Activated naive CD4-positive, alpha-beta T cell treated with anti-CD3 and anti-CD28 coated beads, Interleukin-2, amount 50 U/mL, for 72 hours (primary cell): Measurements from ENCODE around the gene FAM169A. TPM values are rescaled to one million over a fixed set of nuclear protein-coding genes. Genes with fewer than 3 reads are reported as not detected.
"Not testable (repeated sequence)": the region's sequence is repeated elsewhere in the genome, so short reads cannot be mapped to it uniquely, and the experiment has no call there.

Experiments
- ATAC-seq, 2 donors: fragments of 150-1000 bp; cut with Tn5 transposase; 2 replicates each; pipeline ENCODE4 v1.10.0; 2021; ENCODE audit warnings: mild to moderate bottlenecking in 2 of 2, moderate library complexity in 2 of 2
- DNase-seq, 2 donors: peaks; one replicate each; pipeline ENCODE4 v3.0.0; 2021 to 2022; ENCODE audit warnings: low spot score in 2 of 2
- H3K27ac Mint-ChIP-seq, 2 donors: one replicate each; pipeline ENCODE4 v1.8.0; 2022; ENCODE audit warnings: mild to moderate bottlenecking in 2 of 2, mixed read lengths in 2 of 2
- H3K36me3 Mint-ChIP-seq, 2 donors: one replicate each; pipeline ENCODE4 v1.8.0; 2022; ENCODE audit warnings: mixed read lengths in 2 of 2
- H3K9me3 Mint-ChIP-seq, 2 donors: one replicate each; pipeline ENCODE4 v1.8.0; 2022; ENCODE audit warnings: mixed read lengths in 2 of 2
- total RNA-seq, 2 donors: library from RNA; stranded (reverse); gene quantifications; one replicate each; pipeline ENCODE4 v1.2.3, GENCODE V29; 2022

The FAM169A gene
- total RNA-seq, 2 donors from 2014 or later = 6.1 to 7.8 TPM

GRCh38 chr5:74877624-74878304 lies 11.6 kb upstream of the FAM169A start:
- Mint-ChIP-seq H3K27ac (no peak overlapping the region), H3K9me3 (no peaks in the 10 kb centered on the region), H3K36me3 (no peaks in the 10 kb centered on the region)
- ATAC-seq (no peak), DNase-seq (no peak)

GRCh38 chr5:74875994-74876791 lies 10.0 kb upstream of the FAM169A start:
- DNase-seq = no peak
- Mint-ChIP-seq H3K9me3 (no peaks in the 10 kb centered on the region), H3K27ac (no peak overlapping the region), H3K36me3 (no peaks in the 10 kb centered on the region)
- ATAC-seq = no peak

DNA sequence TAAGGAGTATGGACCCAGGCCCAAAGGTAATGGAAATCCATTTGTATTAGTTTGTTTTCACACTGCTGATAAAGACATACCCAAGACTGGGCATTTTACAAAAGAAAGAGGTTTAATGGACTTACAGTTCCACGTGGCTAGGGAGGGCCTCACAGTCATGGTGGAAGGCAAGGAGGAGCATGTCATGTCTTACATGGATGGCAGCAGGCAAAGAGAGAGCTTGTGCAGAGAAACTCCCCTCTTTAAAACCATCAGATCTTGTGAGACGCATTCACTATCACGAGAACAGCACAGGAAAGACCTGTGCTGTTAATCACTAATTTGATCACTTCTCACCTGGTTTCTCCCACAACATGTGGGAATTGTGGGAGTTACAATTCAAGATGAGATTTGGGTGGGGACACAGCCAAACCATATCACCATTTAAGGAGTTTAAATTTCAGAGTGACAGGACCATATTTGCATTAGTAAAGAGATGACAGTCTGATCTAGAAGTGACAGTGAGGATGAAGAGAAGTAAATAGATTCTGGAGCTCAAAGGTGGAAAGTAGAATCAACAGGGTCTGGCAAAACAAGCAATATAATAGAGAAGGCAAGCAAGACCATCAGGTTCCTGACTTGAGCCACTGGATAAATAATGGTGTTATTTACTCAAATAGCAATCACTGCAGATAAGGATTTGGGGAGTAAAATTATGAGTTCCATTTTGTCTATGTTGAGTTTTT lies 7.5 kb upstream of the FAM169A start:
- Mint-ChIP-seq H3K36me3 (no peaks in the 10 kb centered on the region), H3K27ac (no peak overlapping the region), H3K9me3 (no peaks in the 10 kb centered on the region)
- ATAC-seq = no peak
- DNase-seq = no peak

GRCh38 chr5:74870299-74871067 lies 4.3 kb upstream of the FAM169A start:
- Mint-ChIP-seq H3K36me3 (peaks cover 2 to 7% of the 10 kb centered on the region in 2 donors), H3K9me3 (no peaks in the 10 kb centered on the region), H3K27ac (no peak overlapping the region)
- no peak for ATAC-seq
- no peak for DNase-seq

DNA sequence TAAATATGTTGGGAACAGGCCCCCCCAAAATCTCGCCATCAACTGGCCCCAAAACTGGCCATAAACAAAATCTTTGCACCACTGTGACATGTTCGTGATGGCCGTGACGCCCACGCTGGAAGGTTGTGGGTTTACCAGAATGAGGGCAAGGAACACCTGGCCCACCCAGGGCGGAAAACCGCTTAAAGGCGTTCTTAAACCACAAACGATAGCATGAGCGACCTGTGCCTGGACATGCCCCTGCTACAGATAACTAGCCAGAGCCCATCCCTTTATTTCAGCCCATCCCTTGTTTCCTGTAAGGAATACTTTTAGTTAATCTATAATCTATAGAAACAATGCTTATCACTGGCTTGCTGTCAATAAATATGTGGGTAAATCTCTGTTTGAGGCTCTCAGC lies 3.2 kb upstream of the FAM169A start:
- not testable (repeated sequence) for H3K27ac Mint-ChIP-seq, ATAC-seq, DNase-seq, H3K9me3 Mint-ChIP-seq
- peaks cover 12 to 16% of the 10 kb centered on the region in 2 donors for H3K36me3 Mint-ChIP-seq

GRCh38 chr5:74866596-74867162 lies 492 bp upstream of the FAM169A start:
- Mint-ChIP-seq H3K36me3 (peaks cover 13 to 16% of the 10 kb centered on the region in 2 donors), H3K27ac (peak overlapping the region; percentile 92), H3K9me3 (no peaks in the 10 kb centered on the region)
- peak; percentile 3 to 15 for ATAC-seq
- no peak for DNase-seq

- no peaks in the 10 kb centered on the region for H3K9me3 Mint-ChIP-seq
- DNase-seq (no peak), ATAC-seq (peak; percentile 1 to 24)
- H3K36me3 Mint-ChIP-seq = peaks cover 13 to 16% of the 10 kb centered on the region in 2 donors
- H3K27ac Mint-ChIP-seq = peak overlapping the region; percentile 90 to 97
These were observed 857 bp downstream of the FAM169A start for GRCh38 chr5:74865256-74865803.

DNA sequence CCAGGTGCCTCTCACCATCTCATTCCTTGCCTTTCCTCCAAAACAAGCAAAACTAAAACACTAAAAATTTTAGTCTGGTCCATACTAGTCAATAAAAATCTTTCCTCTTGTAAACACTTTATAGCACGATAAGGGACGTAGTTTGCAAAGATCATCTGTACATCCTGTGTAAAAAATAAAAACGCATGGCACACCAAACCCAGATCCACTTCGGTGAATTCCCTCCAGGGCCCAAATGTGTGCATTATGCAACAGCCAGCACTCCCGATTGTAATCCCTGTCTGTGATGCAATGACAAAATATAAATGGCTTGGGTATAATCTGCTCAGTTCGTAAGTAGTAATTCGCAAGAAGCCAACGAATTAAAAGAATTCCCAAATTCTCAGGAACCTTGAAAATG lies 1.4 kb downstream of the FAM169A start:
- H3K9me3 Mint-ChIP-seq = no peaks in the 10 kb centered on the region
- DNase-seq (no peak), ATAC-seq (no peak)
- H3K36me3 Mint-ChIP-seq = peaks cover 13 to 16% of the 10 kb centered on the region in 2 donors
- H3K27ac Mint-ChIP-seq = peak overlapping the region; percentile 90 to 97

GRCh38 chr5:74863726-74864125 lies 2.5 kb downstream of the FAM169A start:
- Mint-ChIP-seq H3K27ac (no peak overlapping the region), H3K36me3 (peaks cover 13 to 16% of the 10 kb centered on the region in 2 donors), H3K9me3 (no peaks in the 10 kb centered on the region)
- DNase-seq = no peak
- ATAC-seq = no peak

DNA sequence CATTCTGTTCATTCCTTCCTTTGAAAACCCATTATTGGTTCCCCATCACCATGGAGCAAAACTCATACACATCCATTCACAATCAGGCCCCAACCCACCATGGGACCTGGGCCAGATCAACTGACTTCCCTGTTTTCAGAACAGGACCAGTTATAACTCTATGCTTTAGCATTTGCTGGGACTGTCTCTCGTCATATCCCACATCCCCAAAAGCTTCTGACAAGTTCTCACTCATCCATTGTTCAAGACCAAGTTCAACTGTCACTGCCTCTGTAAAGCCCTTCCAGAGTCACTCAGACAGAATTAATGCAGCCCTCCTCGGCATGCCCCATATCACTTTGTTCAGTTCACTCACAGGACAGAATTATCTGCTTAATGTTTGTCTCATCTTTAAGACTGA lies 4.0 kb downstream of the FAM169A start:
- DNase-seq (no peak), ATAC-seq (no peak)
- Mint-ChIP-seq H3K36me3 (peaks cover 13 to 16% of the 10 kb centered on the region in 2 donors), H3K27ac (no peak overlapping the region), H3K9me3 (no peaks in the 10 kb centered on the region)

DNA sequence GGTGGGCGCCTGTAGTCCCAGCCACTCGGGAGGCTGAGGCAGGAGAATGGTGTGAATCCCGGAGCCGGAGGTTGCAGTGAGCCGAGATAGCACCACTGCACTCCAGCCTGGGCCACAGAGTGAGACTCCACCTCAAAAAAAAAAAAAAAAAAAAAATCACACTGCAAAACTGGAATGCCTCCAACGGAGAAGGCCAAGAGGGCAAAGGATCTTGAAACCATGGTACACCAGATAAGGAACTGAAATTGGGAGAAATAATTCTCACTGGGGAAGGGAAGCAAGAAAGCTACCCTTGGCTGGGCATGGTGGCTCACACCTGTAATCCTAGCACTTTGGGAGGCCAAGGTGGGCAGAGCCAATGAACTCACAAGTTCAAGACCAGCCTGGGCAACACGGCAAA lies 9.2 kb downstream of the FAM169A start:
- ATAC-seq, DNase-seq, H3K27ac Mint-ChIP-seq: not testable (repeated sequence)
- Mint-ChIP-seq H3K36me3 (peaks cover 9 to 18% of the 10 kb centered on the region in 2 donors), H3K9me3 (peaks cover 11% of the 10 kb centered on the region in 2 donors)

- Mint-ChIP-seq H3K9me3 (peaks cover 11% of the 10 kb centered on the region in 2 donors), H3K27ac (no peak overlapping the region), H3K36me3 (peaks cover 9 to 18% of the 10 kb centered on the region in 2 donors)
- peak in 1 of 2 donors; percentile 67 for ATAC-seq
- no peak for DNase-seq
These were observed 12.9 kb downstream of the FAM169A start for GRCh38 chr5:74853256-74853655.

- Mint-ChIP-seq H3K9me3 (peaks cover 11% of the 10 kb centered on the region in 2 donors), H3K36me3 (peaks cover 9 to 18% of the 10 kb centered on the region in 2 donors), H3K27ac (peak overlapping the region; percentile 29 to 84)
- DNase-seq (no peak), ATAC-seq (peak in 1 of 2 donors; percentile 34)
These were observed 14.4 kb downstream of the FAM169A start for GRCh38 chr5:74851684-74852353.

DNA sequence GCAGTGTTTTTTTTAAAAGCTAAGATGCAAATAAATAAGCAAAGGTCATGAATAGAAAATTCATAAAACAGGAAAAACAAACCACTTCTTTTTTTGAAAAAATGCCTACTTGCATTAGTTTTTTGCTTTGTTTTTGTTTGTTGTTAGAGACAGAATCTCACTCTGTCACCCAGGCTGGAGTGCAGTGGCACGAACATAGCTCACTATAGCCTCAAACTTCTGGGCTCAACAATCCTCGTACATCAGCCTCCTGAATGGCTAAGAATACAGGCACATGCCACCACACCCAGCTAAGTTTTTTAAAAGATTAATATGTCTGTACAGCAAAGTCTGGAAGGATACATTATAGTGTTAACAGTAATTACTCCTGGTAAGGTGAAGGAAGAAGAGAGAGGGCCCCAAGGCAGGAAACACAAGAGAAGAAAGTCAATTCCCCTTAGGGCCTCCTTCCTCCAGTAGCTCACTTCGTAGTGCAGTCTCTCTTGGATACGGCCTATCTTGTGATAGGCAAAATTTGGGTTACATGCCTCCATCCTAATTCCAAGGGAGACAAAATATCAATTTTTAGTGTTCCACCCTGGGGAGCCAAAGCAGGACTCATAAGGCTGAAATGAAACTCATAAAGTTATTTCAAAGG lies 15.3 kb downstream of the FAM169A start:
- Mint-ChIP-seq H3K9me3 (peaks cover 9% of the 10 kb centered on the region in 2 donors), H3K27ac (peak overlapping the region in 1 of 2 donors; percentile 84), H3K36me3 (peaks cover 6 to 10% of the 10 kb centered on the region in 2 donors)
- ATAC-seq = no peak
- DNase-seq = no peak

DNA sequence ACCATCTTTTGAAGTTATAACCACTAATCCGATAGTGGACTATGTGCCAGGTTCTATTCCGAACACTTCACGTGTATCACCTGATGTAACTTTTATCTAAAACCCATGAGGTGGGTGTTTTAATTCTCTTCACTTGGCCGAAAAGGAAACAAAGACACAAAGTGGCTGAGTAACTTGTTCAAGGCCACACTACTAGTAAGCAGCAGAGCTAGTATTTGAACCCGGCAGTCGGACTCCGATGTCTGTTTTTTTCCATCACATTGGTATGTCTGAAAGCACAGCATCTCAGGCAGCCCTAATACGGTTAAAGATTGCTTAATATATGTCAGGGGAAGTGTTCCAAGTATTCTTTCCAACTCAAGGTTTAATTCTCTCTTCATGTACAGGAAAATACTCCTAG lies 16.2 kb downstream of the FAM169A start:
- H3K27ac Mint-ChIP-seq = no peak overlapping the region

More for the DNA sequence above, 16.2 kb downstream of the FAM169A start:
- DNase-seq (no peak), ATAC-seq (no peak)
- Mint-ChIP-seq H3K36me3 (peaks cover 0 to 5% of the 10 kb centered on the region in 2 donors), H3K9me3 (peaks cover 3 to 4% of the 10 kb centered on the region in 2 donors)
